OCI-LY1 (cell line): ENCODE results near the gene C1orf94.

Experiments
- H2AFZ ChIP-seq: fragments of 200-600 bp; sonication (generic), shearing (Covaris generic); 2 replicates; pipeline ENCODE4 v1.6.0; 2014; ENCODE audit warnings: antibody characterized with exemption, mild to moderate bottlenecking, low read length
- H3F3A ChIP-seq: fragments of 200-600 bp; sonication (generic), shearing (Covaris generic); 2 replicates; pipeline ENCODE4 v1.6.0; 2014; ENCODE audit warnings: mild to moderate bottlenecking, antibody characterized with exemption, low read length, moderate library complexity; ENCODE audit not compliant: insufficient read depth
- H3K27ac ChIP-seq: fragments of 200-600 bp; sonication (generic); 2 replicates; pipeline ENCODE4 v1.5.1; 2014; ENCODE audit warnings: low read length, mixed run types, mild to moderate bottlenecking, low read depth; ENCODE audit not compliant: poor library complexity, severe bottlenecking
- H3K27me3 ChIP-seq: fragments of 200-600 bp; sonication (generic); 2 replicates; pipeline ENCODE4 v1.6.0; 2014; ENCODE audit warnings: antibody characterized with exemption, mild to moderate bottlenecking, low read length, moderate library complexity; ENCODE audit not compliant: insufficient read depth
- H3K36me3 ChIP-seq: fragments of 200-600 bp; sonication (generic); 2 replicates; pipeline ENCODE4 v1.6.1; 2014; ENCODE audit warnings: mild to moderate bottlenecking, antibody characterized with exemption, low read length, moderate library complexity, mixed read lengths; ENCODE audit not compliant: insufficient read depth
- H3K4me1 ChIP-seq: fragments of 200-600 bp; sonication (generic); 2 replicates; pipeline ENCODE4 v1.5.1; 2014; ENCODE audit warnings: mild to moderate bottlenecking, low read length, moderate library complexity; ENCODE audit not compliant: insufficient read depth, severe bottlenecking
- H3K4me2 ChIP-seq: fragments of 200-600 bp; sonication (generic), shearing (Covaris generic); 2 replicates; pipeline ENCODE4 v1.6.1; 2014; ENCODE audit warnings: low read length
- H3K4me3 ChIP-seq: fragments of 200-600 bp; sonication (generic); 2 replicates; pipeline ENCODE4 v1.5.1; 2014; ENCODE audit warnings: low read length, low read depth, mild to moderate bottlenecking, mixed read lengths; ENCODE audit not compliant: poor library complexity, severe bottlenecking
- H3K79me2 ChIP-seq: fragments of 200-600 bp; shearing (Covaris generic); 2 replicates; pipeline ENCODE4 v1.6.1; 2016; ENCODE audit warnings: mixed run types, low read length, mixed read lengths; ENCODE audit not compliant: insufficient read depth
- H3K9ac ChIP-seq: fragments of 200-600 bp; sonication (generic), shearing (Covaris generic); 2 replicates; pipeline ENCODE4 v1.6.1; 2014; ENCODE audit warnings: mild to moderate bottlenecking, low read length, mixed read lengths
- H3K9me2 ChIP-seq: fragments of 200-600 bp; sonication (generic), shearing (Covaris generic); 2 replicates; pipeline ENCODE4 v1.6.1; 2014; ENCODE audit warnings: low read depth, mild to moderate bottlenecking, low read length, mixed read lengths
- H3K9me3 ChIP-seq: fragments of 200-600 bp; shearing (Covaris generic); 2 replicates; pipeline ENCODE4 v1.6.1; 2014; ENCODE audit warnings: low read length, mixed read lengths
- H4K20me1 ChIP-seq: fragments of 200-600 bp; sonication (generic), shearing (Covaris generic); 2 replicates; pipeline ENCODE4 v1.6.0; 2016; ENCODE audit warnings: mild to moderate bottlenecking, low read length; ENCODE audit not compliant: insufficient read depth
- EZH2 ChIP-seq: fragments of 200-600 bp; sonication (generic), shearing (Covaris generic); IDR thresholded peaks from 2 replicates; pipeline ENCODE4 v1.8.0; 2017; ENCODE audit warnings: borderline replicate concordance, mixed run types, mild to moderate bottlenecking, antibody characterized with exemption, low read length, moderate library complexity, mixed read lengths
- TF ChIP-seq, protein P1 (sequence below): fragments of 200-600 bp; sonication (generic), shearing (Covaris generic); IDR thresholded peaks from 2 replicates; pipeline ENCODE4 v1.5.1; 2017; ENCODE audit warnings: mild to moderate bottlenecking, antibody characterized with exemption, low read length, moderate library complexity, mixed read lengths

C1orf94 gene

DNA sequence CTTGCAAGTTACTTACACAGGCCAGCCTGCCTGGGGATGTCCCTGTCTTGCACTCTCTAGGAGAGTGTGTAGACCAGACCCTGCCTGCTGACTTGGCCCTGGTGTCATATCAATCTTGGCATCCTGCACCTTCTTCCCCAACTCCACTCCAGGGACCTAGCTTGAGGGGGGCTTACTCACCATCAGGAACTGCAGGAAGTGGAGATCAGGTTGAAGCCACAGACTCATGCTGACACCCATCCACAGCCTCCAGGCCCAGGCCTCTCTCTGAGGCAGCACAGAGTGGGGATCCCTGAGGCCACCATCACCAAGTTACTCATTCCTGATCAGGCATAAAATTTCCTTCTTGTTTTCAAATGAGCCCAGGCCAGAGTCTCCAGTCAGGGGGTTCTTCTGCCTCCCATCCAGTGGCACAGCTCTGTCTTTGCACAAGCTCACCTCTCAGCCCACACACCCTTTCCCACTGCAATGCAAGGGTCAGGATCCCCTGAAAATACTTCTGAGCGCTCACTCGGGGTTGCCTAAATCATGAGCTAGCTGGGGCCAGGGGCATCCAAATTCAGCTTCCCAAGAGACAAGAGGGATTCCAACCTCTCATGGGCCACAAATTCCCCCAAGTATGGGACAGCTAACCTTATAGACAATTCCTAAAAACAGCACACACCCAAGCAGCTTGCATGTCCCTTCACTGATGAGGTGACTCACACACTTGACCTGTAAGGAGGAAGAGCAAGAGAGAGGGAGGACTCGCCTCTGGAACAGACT lies 45.1 kb upstream of the C1orf94 start:
- H3K79me2 ChIP-seq, result no peaks in the 10 kb centered on the region
- no peaks in the 10 kb centered on the region for H4K20me1 ChIP-seq
- H3K4me2 ChIP-seq, result no peak overlapping the region
- no peaks in the 10 kb centered on the region for H3K4me1 ChIP-seq
- no peak overlapping the region for H2AFZ ChIP-seq
- no peaks in the 10 kb centered on the region for H3K36me3 ChIP-seq
- H3K4me3 ChIP-seq, result no peak overlapping the region
- no peak overlapping the region for H3K27ac ChIP-seq
- TF ChIP-seq, protein P1, sequence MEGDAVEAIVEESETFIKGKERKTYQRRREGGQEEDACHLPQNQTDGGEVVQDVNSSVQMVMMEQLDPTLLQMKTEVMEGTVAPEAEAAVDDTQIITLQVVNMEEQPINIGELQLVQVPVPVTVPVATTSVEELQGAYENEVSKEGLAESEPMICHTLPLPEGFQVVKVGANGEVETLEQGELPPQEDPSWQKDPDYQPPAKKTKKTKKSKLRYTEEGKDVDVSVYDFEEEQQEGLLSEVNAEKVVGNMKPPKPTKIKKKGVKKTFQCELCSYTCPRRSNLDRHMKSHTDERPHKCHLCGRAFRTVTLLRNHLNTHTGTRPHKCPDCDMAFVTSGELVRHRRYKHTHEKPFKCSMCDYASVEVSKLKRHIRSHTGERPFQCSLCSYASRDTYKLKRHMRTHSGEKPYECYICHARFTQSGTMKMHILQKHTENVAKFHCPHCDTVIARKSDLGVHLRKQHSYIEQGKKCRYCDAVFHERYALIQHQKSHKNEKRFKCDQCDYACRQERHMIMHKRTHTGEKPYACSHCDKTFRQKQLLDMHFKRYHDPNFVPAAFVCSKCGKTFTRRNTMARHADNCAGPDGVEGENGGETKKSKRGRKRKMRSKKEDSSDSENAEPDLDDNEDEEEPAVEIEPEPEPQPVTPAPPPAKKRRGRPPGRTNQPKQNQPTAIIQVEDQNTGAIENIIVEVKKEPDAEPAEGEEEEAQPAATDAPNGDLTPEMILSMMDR, result no peak
- no peak for TF ChIP-seq EZH2
- H3K27me3 ChIP-seq, result no peaks in the 10 kb centered on the region
- no peaks in the 10 kb centered on the region for H3K9me3 ChIP-seq
- no peak overlapping the region for H3K9ac ChIP-seq
- H3F3A ChIP-seq, result no peaks in the 10 kb centered on the region
- H3K9me2 ChIP-seq, result no peaks in the 10 kb centered on the region

- Histone ChIP-seq H3K4me3 (no peak overlapping the region), H3F3A (no peaks in the 10 kb centered on the region), H3K4me1 (no peaks in the 10 kb centered on the region), H3K27me3 (no peaks in the 10 kb centered on the region), H3K9me2 (no peaks in the 10 kb centered on the region), H2AFZ (no peak overlapping the region), H4K20me1 (no peaks in the 10 kb centered on the region), H3K4me2 (no peak overlapping the region), H3K79me2 (no peaks in the 10 kb centered on the region), H3K9me3 (no peaks in the 10 kb centered on the region), H3K36me3 (no peaks in the 10 kb centered on the region), H3K27ac (no peak overlapping the region), H3K9ac (no peak overlapping the region)
- TF ChIP-seq EZH2, result no peak
- TF ChIP-seq, protein P1, result no peak
These were observed 44.6 kb upstream of the C1orf94 start for GRCh38 chr1:34132161-34132420.

- Histone ChIP-seq H3K36me3 (no peaks in the 10 kb centered on the region), H4K20me1 (no peaks in the 10 kb centered on the region), H3F3A (no peaks in the 10 kb centered on the region), H3K79me2 (no peaks in the 10 kb centered on the region), H3K4me1 (no peaks in the 10 kb centered on the region), H3K4me2 (no peak overlapping the region), H3K27me3 (no peaks in the 10 kb centered on the region), H3K9me3 (no peaks in the 10 kb centered on the region), H3K9me2 (no peaks in the 10 kb centered on the region), H3K27ac (no peak overlapping the region), H3K4me3 (no peak overlapping the region), H2AFZ (no peak overlapping the region), H3K9ac (no peak overlapping the region)
- TF ChIP-seq, protein P1, result no peak
- TF ChIP-seq EZH2, result no peak
These were observed 39.3 kb upstream of the C1orf94 start for GRCh38 chr1:34137411-34137810.
